ENCODE results near the gene DCBLD2. TPM values are rescaled to one million over a fixed set of nuclear protein-coding genes. Genes with fewer than 3 reads are reported as not detected.

DCBLD2 gene
- total and polyA plus RNA-seq, 2 of the 4 experiments (the other 2 are of a cell fraction): 121 to 196 TPM

DNA sequence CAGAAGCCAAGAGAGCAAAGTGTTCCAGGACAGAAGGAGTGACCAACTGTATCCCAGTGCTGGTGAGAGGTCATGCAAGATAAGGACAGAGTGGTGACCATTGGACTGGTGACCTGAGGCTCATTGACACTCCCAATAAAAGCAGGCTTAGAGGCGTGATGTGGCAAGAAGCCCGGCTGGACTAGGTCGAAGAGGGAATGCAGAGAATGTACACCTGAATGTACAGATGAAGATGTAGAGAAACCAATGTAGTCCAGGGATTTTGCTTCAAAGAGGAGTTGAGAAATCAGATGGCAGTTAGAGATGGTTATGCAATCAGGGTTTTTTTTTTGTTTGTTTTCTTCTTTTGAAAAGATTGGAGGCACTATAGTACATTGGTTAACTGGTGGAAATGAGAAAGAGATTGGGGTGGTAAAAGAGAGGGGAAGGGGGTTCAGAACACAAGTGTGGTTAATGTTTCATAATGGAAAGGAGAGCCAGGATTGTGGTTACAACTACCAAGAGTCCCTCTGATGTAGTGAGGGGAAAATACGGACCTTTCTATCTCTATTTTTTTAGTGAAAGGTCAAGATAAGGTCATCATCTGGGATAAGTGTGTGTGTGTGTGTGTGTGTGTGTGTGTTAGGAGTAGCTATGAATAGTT, 115.0 kb downstream of the DCBLD2 start:
- Histone ChIP-seq H2BK20ac (ENCODE audit: low read depth, low read length) (no peak overlapping the region), H3K23ac (ENCODE audit: low read depth, low read length) (no peak overlapping the region), H2BK5ac (ENCODE audit: low read depth, low read length, poor library complexity, severe bottlenecking) (peak overlapping the region; percentile 63), H2AK5ac (ENCODE audit: low read depth, low read length) (peak overlapping the region; percentile 83; the same call in 1 of the 2 replicates), H2AK9ac (replicated peaks; ENCODE audit: low read depth, low read length, poor library complexity) (no peak overlapping the region), H2AFZ (replicated peaks; ENCODE audit: low read length, poor library complexity) (no peak overlapping the region), H4K8ac (ENCODE audit: low read depth in 2 of 2, low read length in 2 of 2) (no peak overlapping the region), H3K4ac (ENCODE audit: low read depth, low read length) (peak overlapping the region; percentile 51; the same call in 1 of the 2 replicates), H3K4me1 (ENCODE audit: control insufficient read depth, insufficient read depth, low read length) (peaks cover 10% of the 10 kb centered on the region), H3K4me2 (ENCODE audit: low read depth, low read length) (no peak overlapping the region), H3K27ac (ENCODE audit: insufficient read depth, low read length) (no peak overlapping the region), H3K36me3 (ENCODE audit: control insufficient read depth, insufficient read depth, low read length) (no peaks in the 10 kb centered on the region), H4K20me1 (ENCODE audit: insufficient read depth, low read length) (no peaks in the 10 kb centered on the region), H3K27me3 (ENCODE audit: control insufficient read depth, insufficient read depth, low read length) (no peaks in the 10 kb centered on the region), H4K5ac (ENCODE audit: low read depth, low read length) (peak overlapping the region; percentile 33; the same call in 1 of the 2 replicates), H3K9me1 (ENCODE audit: insufficient read depth, low read length) (peaks cover 12% of the 10 kb centered on the region; the same call in 1 of the 2 replicates), H3K18ac (ENCODE audit: low read depth, low read length) (peak overlapping the region; percentile 19; the same call in 1 of the 2 replicates), H4K91ac (ENCODE audit: insufficient read depth, low read depth, low read length) (peak overlapping the region; percentile 14; the same call in 1 of the 2 replicates), H3K79me1 (ENCODE audit: low read depth in 1 of 2, low read length in 2 of 2) (0 out of 4 replicates have a peak, but pooled peaks cover 0 to 4% of the 10 kb centered on the region in 2 experiments), H3K9ac (ENCODE audit: low read depth, low read length) (no peak overlapping the region), H3K56ac (ENCODE audit: extremely low read depth, insufficient read depth, low read length) (no peak overlapping the region), H3K4me3 (ENCODE audit: insufficient read depth, low read depth, low read length) (no peak overlapping the region), H3K14ac (replicated peaks; ENCODE audit: low read depth, low read length) (peak overlapping the region; percentile 40; the same call in 1 of the 2 replicates), H3K9me3 (ENCODE audit: control insufficient read depth, insufficient read depth, low read length) (no peaks in the 10 kb centered on the region), H2BK120ac (ENCODE audit: low read depth, low read length) (peak overlapping the region; percentile 43), H2BK15ac (ENCODE audit: low read depth, low read length) (0 out of 3 replicates have a peak overlapping the region, but pooled peaks have one; percentile 3)
- dilution Hi-C loops (cut with HindIII; ENCODE audit: low sequenced_read_pairs, unreplicated experiment): no loop called here
- POLR2A ChIA-PET (ENCODE audit: unreplicated experiment): no interaction called here
- intact Hi-C loops (cut with micrococcal nuclease): no loop called here
- peak; percentile 68 for TF ChIP-seq CEBPB (IDR thresholded peaks at IDR 0.05; ENCODE audit: low read depth, low read length)
- no peak for TF ChIP-seq RFX5 (IDR thresholded peaks at IDR 0.05; ENCODE audit: low read depth, low read length)
- WGBS, 2 experiments (ENCODE audit: extremely low coverage in 2 of 2, insufficient read length in 1 of 2): 100% methylated on average over 3 of the region's 4 CpGs; no CpG with 5 or more reads in 1 of the 2 experiments
- ATAC-seq (ENCODE audit: low read depth): no peak
- no peak for DNase-seq
- in situ Hi-C loops (cut with MboI; ENCODE audit: low sequenced_read_pairs): loop anchor here (10.0 kb wide), 1 partner anchor 182 kb away; no protein-coding TSS in a partner anchor
- no TSS peak for BruUV-seq (replicated peaks)
- CTCF ChIA-PET: no interaction called here
